ENCODE results near the gene SP7.

The SP7 gene

GRCh38 chr12:53379389-53380103 is 43.4 kb upstream of the SP7 start:
- TF ChIP-seq FOXP2 (optimal IDR thresholded peaks at IDR 0.05; ENCODE audit: borderline replicate concordance, extremely low read depth, extremely low read length, insufficient read depth), result no peak
- TF ChIP-seq TAF1 (IDR thresholded peaks at IDR 0.05; ENCODE audit: borderline replicate concordance, insufficient read depth, low read length), result peak; percentile 85
- TF ChIP-seq POLR2AphosphoS5 (IDR thresholded peaks at IDR 0.05; ENCODE audit: low read depth, low read length), result peak; percentile 94
- TF ChIP-seq SIN3A (IDR thresholded peaks at IDR 0.05; ENCODE audit: borderline replicate concordance, insufficient read depth, low read length), result 0 out of 2 replicates have a peak, but pooled peaks have one; percentile 18
- no peak for TF ChIP-seq REST (IDR thresholded peaks at IDR 0.05; ENCODE audit: insufficient read depth in 1 of 2, low read depth in 2 of 2, low read length in 2 of 2)

- TF ChIP-seq POLR2AphosphoS5 (IDR thresholded peaks at IDR 0.05; ENCODE audit: low read depth, low read length) (no peak; the same call in 1 of the 2 replicates), SIN3A (IDR thresholded peaks at IDR 0.05; ENCODE audit: borderline replicate concordance, insufficient read depth, low read length) (no peak), TAF1 (IDR thresholded peaks at IDR 0.05; ENCODE audit: borderline replicate concordance, insufficient read depth, low read length) (no peak), REST (IDR thresholded peaks at IDR 0.05; ENCODE audit: insufficient read depth in 1 of 2, low read depth in 2 of 2, low read length in 2 of 2) (0 out of 4 replicates have a peak, but pooled peaks of 1 of the 2 experiments have one; percentile 29), FOXP2 (optimal IDR thresholded peaks at IDR 0.05; ENCODE audit: borderline replicate concordance, extremely low read depth, extremely low read length, insufficient read depth) (no peak)
These were observed 42.7 kb upstream of the SP7 start for GRCh38 chr12:53378724-53379388.

- TF ChIP-seq SIN3A (IDR thresholded peaks at IDR 0.05; ENCODE audit: borderline replicate concordance, insufficient read depth, low read length), result no peak
- no peak for TF ChIP-seq FOXP2 (optimal IDR thresholded peaks at IDR 0.05; ENCODE audit: borderline replicate concordance, extremely low read depth, extremely low read length, insufficient read depth)
- no peak for TF ChIP-seq TAF1 (IDR thresholded peaks at IDR 0.05; ENCODE audit: borderline replicate concordance, insufficient read depth, low read length)
- TF ChIP-seq REST (IDR thresholded peaks at IDR 0.05; ENCODE audit: insufficient read depth in 1 of 2, low read depth in 2 of 2, low read length in 2 of 2), result no peak
- no peak for TF ChIP-seq POLR2AphosphoS5 (IDR thresholded peaks at IDR 0.05; ENCODE audit: low read depth, low read length)
These were observed 42.1 kb upstream of the SP7 start for GRCh38 chr12:53378222-53378621.

DNA sequence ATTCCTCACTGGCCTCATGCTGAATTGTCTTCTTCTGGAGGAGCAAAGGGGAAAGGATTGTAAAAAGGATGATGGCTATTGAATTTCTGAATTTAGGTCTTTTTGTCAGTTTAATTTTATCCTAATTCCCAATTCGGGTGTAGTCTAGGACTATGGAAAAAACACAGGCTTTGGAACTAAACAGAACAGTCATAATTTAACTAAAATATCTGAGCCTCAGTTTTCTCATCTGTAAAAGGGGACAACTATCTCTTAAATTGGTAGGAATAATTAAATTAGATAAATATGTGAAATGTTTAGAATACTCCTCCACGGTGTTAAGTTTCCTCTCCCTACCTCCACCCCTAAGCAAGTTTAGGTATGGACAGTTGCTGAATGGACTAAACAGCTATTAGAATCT is 40.6 kb upstream of the SP7 start:
- TF ChIP-seq SIN3A (IDR thresholded peaks at IDR 0.05; ENCODE audit: borderline replicate concordance, insufficient read depth, low read length) (no peak), POLR2AphosphoS5 (IDR thresholded peaks at IDR 0.05; ENCODE audit: low read depth, low read length) (no peak), REST (IDR thresholded peaks at IDR 0.05; ENCODE audit: insufficient read depth in 1 of 2, low read depth in 2 of 2, low read length in 2 of 2) (no peak), TAF1 (IDR thresholded peaks at IDR 0.05; ENCODE audit: borderline replicate concordance, insufficient read depth, low read length) (no peak), FOXP2 (optimal IDR thresholded peaks at IDR 0.05; ENCODE audit: borderline replicate concordance, extremely low read depth, extremely low read length, insufficient read depth) (no peak)
